NCI-H774 (cell line): ENCODE results near the gene NIM1K.
"Not testable (repeated sequence)": the region's sequence is repeated elsewhere in the genome, so short reads cannot be mapped to it uniquely, and the experiment has no call there.

Experiments
- DNase-seq: peaks from one replicate; lab custom pipeline; 2025; lab: John Stamatoyannopoulos, UW

NIM1K gene

GRCh38 chr5:43190755-43191603, 1.0 kb upstream of the NIM1K start:
- DNase-seq = no peak

GRCh38 chr5:43192558-43193180, 644 bp downstream of the NIM1K start:
- no peak for DNase-seq

- peak; percentile 48 for DNase-seq
These were observed 1.3 kb downstream of the NIM1K start for GRCh38 chr5:43193181-43193893.

- DNase-seq = no peak
These were observed 1.9 kb downstream of the NIM1K start for GRCh38 chr5:43193894-43194265.

- no peak for DNase-seq
These were observed 3.7 kb downstream of the NIM1K start for GRCh38 chr5:43195670-43196265.

GRCh38 chr5:43197535-43197934, 5.5 kb downstream of the NIM1K start:
- DNase-seq = no peak

- DNase-seq = not testable (repeated sequence)
These were observed 9.4 kb downstream of the NIM1K start for GRCh38 chr5:43201442-43201841.

GRCh38 chr5:43202380-43202779, 10.4 kb downstream of the NIM1K start:
- DNase-seq = no peak

- no peak for DNase-seq
These were observed 11.3 kb downstream of the NIM1K start for GRCh38 chr5:43203373-43203772.

GRCh38 chr5:43204958-43205357, 12.9 kb downstream of the NIM1K start:
- no peak for DNase-seq

GRCh38 chr5:43207601-43208000, 15.6 kb downstream of the NIM1K start:
- DNase-seq = no peak

GRCh38 chr5:43208658-43209057, 16.6 kb downstream of the NIM1K start:
- no peak for DNase-seq

GRCh38 chr5:43209060-43209459, 17.0 kb downstream of the NIM1K start:
- no peak for DNase-seq

- DNase-seq = no peak
These were observed 17.8 kb downstream of the NIM1K start for GRCh38 chr5:43209833-43210232.

GRCh38 chr5:43210570-43210969, 18.5 kb downstream of the NIM1K start:
- DNase-seq = no peak

GRCh38 chr5:43213951-43214350, 21.9 kb downstream of the NIM1K start:
- DNase-seq = no peak

GRCh38 chr5:43215073-43215631, 23.1 kb downstream of the NIM1K start:
- no peak for DNase-seq

- no peak for DNase-seq
These were observed 24.9 kb downstream of the NIM1K start for GRCh38 chr5:43216941-43217340.

- DNase-seq = no peak
These were observed 27.1 kb downstream of the NIM1K start for GRCh38 chr5:43219120-43219519.

GRCh38 chr5:43221502-43221901, 29.5 kb downstream of the NIM1K start:
- DNase-seq = no peak

GRCh38 chr5:43225649-43226245, 33.7 kb downstream of the NIM1K start:
- no peak for DNase-seq

- DNase-seq = no peak
These were observed 35.6 kb downstream of the NIM1K start for GRCh38 chr5:43227655-43228054.
